Ishikawa (cell line): ENCODE measurements around the gene ARHGEF40.

ENCODE experiments used
- CREB1 ChIP-seq: IDR thresholded peaks from 2 replicates; pipeline ENCODE4 v1.6.1; 2012; ENCODE audit warnings: low read depth
- EP300 ChIP-seq: IDR thresholded peaks from 2 replicates; pipeline ENCODE4 v1.6.1; 2012; ENCODE audit warnings: borderline replicate concordance
- FOXM1 ChIP-seq: IDR thresholded peaks from 2 replicates; pipeline ENCODE4 v1.6.1; 2012; ENCODE audit warnings: low read depth, borderline replicate concordance
- RAD21 ChIP-seq: IDR thresholded peaks from 2 replicates; pipeline ENCODE4 v1.6.1; 2012; ENCODE audit warnings: low read depth
- TAF1 ChIP-seq: IDR thresholded peaks from 2 replicates; pipeline ENCODE4 v1.6.1; 2012; ENCODE audit warnings: low read depth, mild to moderate bottlenecking
- TCF12 ChIP-seq: IDR thresholded peaks from 2 replicates; pipeline ENCODE4 v1.6.1; 2012; ENCODE audit warnings: low read depth
- TEAD4 ChIP-seq: IDR thresholded peaks from 2 replicates; pipeline ENCODE4 v1.6.1; 2012
- TF ChIP-seq, protein P1 (sequence below): IDR thresholded peaks from 2 replicates; pipeline ENCODE4 v1.6.1; 2012

DNA sequence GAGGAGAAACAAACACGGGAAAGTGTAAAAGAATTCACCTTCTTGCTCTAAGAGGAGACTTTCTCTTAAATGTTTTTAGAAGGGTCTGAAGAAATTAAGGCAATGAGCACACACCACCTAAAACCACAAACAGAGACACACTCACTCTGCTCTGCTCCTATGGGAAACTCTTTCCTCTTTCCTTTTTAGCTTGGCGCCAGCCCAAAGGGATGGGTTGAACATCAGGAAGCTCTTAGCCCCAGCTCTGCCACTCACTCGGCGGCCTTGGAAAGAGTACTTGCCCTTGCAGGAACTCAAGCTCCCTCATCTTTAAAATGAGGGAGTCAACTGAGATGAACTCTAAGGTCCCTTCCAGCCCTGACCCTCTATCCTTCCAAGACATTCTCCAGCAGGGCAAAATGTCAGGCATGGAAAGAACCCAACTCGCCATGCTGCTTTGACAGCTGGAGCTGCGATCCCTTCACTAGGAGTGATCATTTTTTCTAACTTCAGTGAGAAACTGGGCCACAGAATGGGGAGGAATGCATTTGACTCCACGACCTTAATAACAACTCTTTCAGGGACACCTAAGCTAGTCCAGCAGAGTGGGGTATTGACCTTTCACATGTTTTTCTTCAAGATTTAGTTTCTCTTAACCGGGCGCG is 13.5 kb upstream of the ARHGEF40 start:
- TF ChIP-seq TAF1 (no peak), FOXM1 (no peak), CREB1 (no peak), TEAD4 (no peak), TCF12 (no peak), EP300 (no peak), RAD21 (no peak)
- TF ChIP-seq, protein P1, sequence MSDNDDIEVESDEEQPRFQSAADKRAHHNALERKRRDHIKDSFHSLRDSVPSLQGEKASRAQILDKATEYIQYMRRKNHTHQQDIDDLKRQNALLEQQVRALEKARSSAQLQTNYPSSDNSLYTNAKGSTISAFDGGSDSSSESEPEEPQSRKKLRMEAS: no peak
